HTR-8/SVneo (cell line): ENCODE data around the gene GPR179.

Source experiments
- DNase-seq: peaks from one replicate; pipeline ENCODE4 v3.0.0; 2011; ENCODE audit warnings: low spot score, mixed read lengths; ENCODE audit not compliant: insufficient read length
- FAIRE-seq: peaks from 2 replicates; lab custom pipeline; 2011; peaks lifted over from hg19 to GRCh38; lab: Jason Lieb, UNC

Gene GPR179

GRCh38 chr17:38349097-38349730 lies 5.5 kb upstream of the GPR179 start:
- DNase-seq (peak; percentile 92), FAIRE-seq (no peak)

- no peak for DNase-seq
- FAIRE-seq = no peak
These were observed 2.0 kb upstream of the GPR179 start for GRCh38 chr17:38345743-38346142.

- FAIRE-seq = no peak
- no peak for DNase-seq
These were observed 627 bp upstream of the GPR179 start for GRCh38 chr17:38344420-38344745.

GRCh38 chr17:38342886-38343607 lies 709 bp downstream of the GPR179 start:
- FAIRE-seq (no peak), DNase-seq (no peak)

- FAIRE-seq = no peak
- DNase-seq = no peak
These were observed 2.6 kb downstream of the GPR179 start for GRCh38 chr17:38341035-38341721.

- DNase-seq (no peak), FAIRE-seq (no peak)
These were observed 3.9 kb downstream of the GPR179 start for GRCh38 chr17:38339891-38340290.

- no peak for DNase-seq
- FAIRE-seq = no peak
These were observed 5.2 kb downstream of the GPR179 start for GRCh38 chr17:38338535-38338934.

GRCh38 chr17:38338053-38338452 lies 5.7 kb downstream of the GPR179 start:
- DNase-seq = no peak
- no peak for FAIRE-seq

GRCh38 chr17:38336838-38337237 lies 6.9 kb downstream of the GPR179 start:
- no peak for FAIRE-seq
- no peak for DNase-seq

- DNase-seq (no peak), FAIRE-seq (no peak)
These were observed 9.0 kb downstream of the GPR179 start for GRCh38 chr17:38334480-38335364.

- peak; percentile 64 for DNase-seq
- no peak for FAIRE-seq
These were observed 10.0 kb downstream of the GPR179 start for GRCh38 chr17:38333635-38334295.

- DNase-seq (no peak), FAIRE-seq (no peak)
These were observed 11.0 kb downstream of the GPR179 start for GRCh38 chr17:38332735-38333134.

GRCh38 chr17:38330941-38331411 lies 12.8 kb downstream of the GPR179 start:
- FAIRE-seq = no peak
- no peak for DNase-seq

GRCh38 chr17:38329808-38330730 lies 13.7 kb downstream of the GPR179 start:
- FAIRE-seq = no peak
- no peak for DNase-seq

- DNase-seq (no peak), FAIRE-seq (no peak)
These were observed 14.5 kb downstream of the GPR179 start for GRCh38 chr17:38329284-38329683.

- FAIRE-seq (no peak), DNase-seq (no peak)
These were observed 15.1 kb downstream of the GPR179 start for GRCh38 chr17:38328620-38329019.

GRCh38 chr17:38327936-38328335 lies 15.8 kb downstream of the GPR179 start:
- FAIRE-seq = no peak

GRCh38 chr17:38326996-38327792 lies 16.6 kb downstream of the GPR179 start:
- DNase-seq (no peak), FAIRE-seq (no peak)

More at GRCh38 chr17:38327936-38328335, 15.8 kb downstream of the GPR179 start:
- no peak for DNase-seq
